Measurements from ENCODE around the gene MBNL1.

Gene MBNL1

DNA sequence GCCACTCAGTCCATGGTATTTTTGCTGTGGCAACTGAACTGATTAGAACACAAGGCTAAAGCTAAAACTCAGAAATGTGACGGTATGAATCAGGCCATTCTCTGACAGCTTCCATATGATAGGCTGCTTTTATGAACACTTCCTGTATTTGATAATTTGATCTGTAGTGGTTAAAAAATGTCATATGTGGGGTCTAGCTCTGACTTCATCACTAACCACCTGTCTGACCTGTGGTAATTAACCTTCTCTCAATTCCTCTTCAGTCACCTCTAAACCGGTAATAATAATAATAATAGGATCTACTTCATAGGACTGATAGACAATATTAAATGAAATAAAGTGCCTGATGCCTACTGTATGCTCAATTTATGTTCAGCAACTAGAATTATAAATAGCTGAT is 223.2 kb downstream of the MBNL1 start:
- no peak for DNase-seq (ENCODE audit: low spot score)

DNA sequence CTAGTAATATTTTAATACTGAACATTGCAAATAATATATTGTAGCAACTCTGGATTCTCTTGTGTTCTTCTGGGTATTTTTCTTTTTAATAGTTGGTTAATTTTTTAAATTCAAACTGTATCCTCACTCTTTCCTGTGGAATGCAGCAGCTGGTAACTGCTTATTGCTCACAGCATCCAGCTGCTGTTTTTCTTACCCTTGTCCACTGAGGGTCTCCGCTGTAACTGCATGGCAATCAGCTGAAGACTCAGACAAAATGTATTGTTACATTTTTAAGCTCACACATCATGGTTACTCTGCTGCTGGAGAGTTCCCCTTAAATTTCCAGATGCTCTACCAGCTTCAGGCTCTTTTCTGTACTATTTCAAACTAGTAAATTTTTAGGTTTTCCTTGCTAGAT is 227.6 kb downstream of the MBNL1 start:
- DNase-seq (ENCODE audit: low spot score) = no peak

GRCh38 chr3:152496716-152497115 is 228.0 kb downstream of the MBNL1 start:
- DNase-seq (ENCODE audit: low spot score) = no peak

DNA sequence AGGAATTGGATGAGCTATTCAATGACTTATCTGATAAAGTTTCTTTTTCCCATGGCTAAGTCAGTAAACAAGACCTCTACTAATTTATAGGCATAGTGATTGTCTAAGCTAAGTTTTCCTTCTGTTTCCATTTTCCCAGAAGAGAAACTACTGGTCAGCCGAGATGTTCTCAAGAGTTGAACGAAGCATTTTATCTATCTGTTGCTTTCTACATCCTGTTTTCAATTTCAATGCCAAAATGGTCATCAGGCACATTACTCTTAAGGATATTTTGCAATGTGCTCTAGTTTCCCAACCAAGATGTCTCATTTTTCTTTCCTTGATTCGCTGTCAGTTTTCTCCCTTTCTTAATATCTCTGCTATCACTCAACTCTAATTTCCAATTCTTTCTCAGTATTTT is 228.7 kb downstream of the MBNL1 start:
- no peak for DNase-seq (ENCODE audit: low spot score)

GRCh38 chr3:152497890-152498289 is 229.2 kb downstream of the MBNL1 start:
- no peak for DNase-seq (ENCODE audit: low spot score)

DNA sequence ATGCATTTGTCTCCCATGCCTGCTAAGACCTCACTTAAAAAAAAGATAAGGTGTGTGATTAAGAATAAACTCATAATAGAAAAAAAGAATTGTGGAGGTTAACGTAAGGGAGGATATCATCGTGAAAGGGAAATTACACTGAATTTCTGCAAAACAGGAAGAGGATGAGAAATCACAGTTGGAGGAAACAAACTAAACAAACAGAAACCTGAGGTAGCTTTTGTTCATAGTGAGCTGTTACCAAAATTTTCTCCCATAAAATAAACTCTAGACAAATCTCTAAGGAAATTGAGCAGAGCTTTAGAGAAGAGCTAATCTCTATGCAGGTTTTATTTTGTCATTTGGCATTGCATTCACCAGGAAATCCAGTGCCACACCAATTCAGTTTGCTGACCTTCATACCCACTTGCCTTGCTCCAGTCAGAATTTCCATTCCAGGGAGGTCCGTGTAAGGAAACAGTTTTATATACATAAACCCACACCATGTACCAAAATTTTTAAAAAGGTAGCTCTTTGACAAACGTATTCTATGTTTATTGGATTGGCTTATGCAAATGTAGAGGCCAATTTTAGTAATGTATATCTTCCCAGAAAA is 231.2 kb downstream of the MBNL1 start:
- no peak for DNase-seq (ENCODE audit: low spot score)

GRCh38 chr3:152505926-152506325 is 237.2 kb downstream of the MBNL1 start:
- DNase-seq (ENCODE audit: low spot score) = no peak

- DNase-seq (ENCODE audit: low spot score) = peak; percentile 11
Measured at GRCh38 chr3:152508705-152509104, 240.0 kb downstream of the MBNL1 start.

DNA sequence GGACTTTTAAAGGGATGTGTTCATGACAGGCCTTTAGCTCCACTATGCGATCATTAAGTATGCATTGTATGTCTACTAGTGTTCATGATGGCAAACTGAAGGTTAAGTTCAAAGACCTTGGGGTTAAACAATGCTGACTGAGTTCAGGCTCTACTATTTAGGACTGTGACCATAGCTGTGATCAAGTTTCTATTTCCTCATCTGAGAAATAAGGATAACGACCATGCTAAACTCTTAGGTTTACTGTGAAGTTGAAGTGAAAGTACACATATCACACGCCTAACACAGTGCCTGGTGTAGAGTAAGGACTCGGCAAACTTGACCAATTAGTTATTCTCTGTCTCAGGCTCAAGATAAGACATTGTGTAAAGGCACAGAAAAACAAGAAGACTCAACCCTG is 243.2 kb downstream of the MBNL1 start:
- no peak for DNase-seq (ENCODE audit: low spot score)

DNA sequence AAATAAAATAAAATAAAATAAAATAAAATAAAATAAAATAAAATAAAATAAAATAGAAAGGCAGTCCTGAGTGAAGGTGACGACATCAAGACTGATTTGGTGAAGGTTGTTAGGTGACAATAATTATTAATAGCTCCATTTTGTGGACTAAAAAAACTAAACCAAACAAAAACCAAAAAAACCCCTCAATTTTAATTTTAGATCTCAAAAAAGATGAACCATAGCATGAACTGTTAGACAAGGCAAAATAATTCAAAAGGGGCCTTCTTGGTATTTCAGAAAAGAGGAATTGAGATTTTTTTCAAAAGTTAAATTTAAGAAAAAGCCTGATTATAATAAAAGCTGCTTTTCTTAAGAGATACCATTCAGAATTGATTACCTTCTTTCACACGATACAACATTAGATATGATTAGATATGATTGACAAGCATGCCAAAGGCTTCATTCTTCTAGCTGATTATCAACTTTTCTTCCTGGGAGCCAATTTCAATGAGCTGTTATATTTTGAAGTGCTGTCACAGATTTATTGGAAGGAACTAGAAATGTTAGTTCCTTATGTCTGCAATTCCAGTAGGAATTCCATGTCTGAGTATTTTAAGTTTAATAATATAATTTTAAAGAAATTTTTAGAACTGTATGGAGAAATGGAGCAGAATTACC is 244.7 kb downstream of the MBNL1 start:
- DNase-seq (ENCODE audit: low spot score) = no peak
